ENCODE results near the gene UBD. TPM values are rescaled to one million over a fixed set of nuclear protein-coding genes. Genes with fewer than 3 reads are reported as not detected.

The UBD gene
- total RNA-seq, 4 donors from 2014 or later, result 0.31 to 0.47 (median 0.40) TPM; not detected in 1

- ATAC-seq, result no peak
- 70 to 100% methylated on average over 2 of the region's 6 CpGs for WGBS, 2 donors (ENCODE audit: low coverage in 1 of 2)
Observed at GRCh38 chr6:29509239-29509638, 50.3 kb downstream of the UBD start.

GRCh38 chr6:29507319-29507718 lies 52.2 kb downstream of the UBD start:
- no peak for ATAC-seq
- no peak overlapping the region for H3K4me3 ChIP-seq
- H3K9me3 ChIP-seq, result no peaks in the 10 kb centered on the region
- no peaks in the 10 kb centered on the region for H3K36me3 ChIP-seq
- WGBS, 2 donors (ENCODE audit: low coverage in 1 of 2), result 58 to 69% methylated on average over 3 of the region's 5 CpGs
- TF ChIP-seq POLR2AphosphoS5 (IDR thresholded peaks at IDR 0.05), result no peak
- no peak for TF ChIP-seq EP300 (IDR thresholded peaks at IDR 0.05)
- no peak for TF ChIP-seq CTCF (IDR thresholded peaks at IDR 0.05)
- TF ChIP-seq POLR2A (IDR thresholded peaks at IDR 0.05), result no peak
- H3K27ac ChIP-seq, result no peak overlapping the region
- no peaks in the 10 kb centered on the region for H3K4me1 ChIP-seq
- peaks cover 4% of the 10 kb centered on the region for H3K27me3 ChIP-seq

More at GRCh38 chr6:29509239-29509638, 50.3 kb downstream of the UBD start:
- H3K27me3 ChIP-seq, result no peaks in the 10 kb centered on the region
- no peak overlapping the region for H3K27ac ChIP-seq
- H3K36me3 ChIP-seq, result no peaks in the 10 kb centered on the region
- H3K4me3 ChIP-seq, result no peak overlapping the region
- no peak for TF ChIP-seq POLR2A (IDR thresholded peaks at IDR 0.05)
- TF ChIP-seq CTCF (IDR thresholded peaks at IDR 0.05), result no peak
- TF ChIP-seq EP300 (IDR thresholded peaks at IDR 0.05), result no peak
- TF ChIP-seq POLR2AphosphoS5 (IDR thresholded peaks at IDR 0.05), result no peak
- no peaks in the 10 kb centered on the region for H3K4me1 ChIP-seq
- H3K9me3 ChIP-seq, result no peaks in the 10 kb centered on the region

DNA sequence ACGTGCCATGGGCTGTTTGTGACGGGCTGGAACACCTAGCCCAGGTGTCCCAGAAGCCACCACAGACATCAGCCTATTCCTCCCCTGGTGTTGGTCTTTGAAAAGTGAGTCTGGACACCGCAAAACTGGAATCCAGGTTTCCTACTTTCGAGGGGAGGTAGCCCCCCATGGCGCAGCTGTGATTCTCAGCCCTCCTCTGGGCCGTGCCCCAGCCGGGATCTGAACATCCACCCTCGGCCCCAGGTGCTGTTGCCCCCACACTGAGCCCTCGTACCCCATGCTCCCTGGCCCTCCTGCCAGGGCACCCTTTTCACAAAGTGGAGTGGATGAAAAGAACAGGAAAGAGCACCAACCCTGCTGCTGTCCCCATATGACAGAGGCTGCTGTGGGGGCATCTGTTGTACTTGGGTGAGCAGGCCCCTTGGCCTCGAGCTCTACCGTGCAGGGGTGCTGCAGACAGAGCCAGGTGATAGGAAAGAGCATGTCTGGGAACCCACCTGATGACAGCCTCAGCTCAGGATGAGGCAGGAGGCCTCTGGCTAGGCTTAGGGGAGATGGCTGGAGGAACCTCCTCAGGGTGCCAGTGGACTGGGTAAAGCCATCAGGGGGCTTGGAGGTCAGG lies 53.0 kb downstream of the UBD start:
- no peaks in the 10 kb centered on the region for H3K36me3 ChIP-seq
- H3K27me3 ChIP-seq, result peaks cover 7% of the 10 kb centered on the region
- ATAC-seq, result no peak
- no peak overlapping the region for H3K4me3 ChIP-seq
- H3K4me1 ChIP-seq, result no peaks in the 10 kb centered on the region
- H3K27ac ChIP-seq, result no peak overlapping the region
- no CpG with 5 or more reads among the region's 11 CpGs for WGBS, 2 donors (ENCODE audit: low coverage in 1 of 2)
- H3K9me3 ChIP-seq, result no peaks in the 10 kb centered on the region
- TF ChIP-seq POLR2AphosphoS5 (IDR thresholded peaks at IDR 0.05) (no peak), CTCF (IDR thresholded peaks at IDR 0.05) (no peak), EP300 (IDR thresholded peaks at IDR 0.05) (no peak)

DNA sequence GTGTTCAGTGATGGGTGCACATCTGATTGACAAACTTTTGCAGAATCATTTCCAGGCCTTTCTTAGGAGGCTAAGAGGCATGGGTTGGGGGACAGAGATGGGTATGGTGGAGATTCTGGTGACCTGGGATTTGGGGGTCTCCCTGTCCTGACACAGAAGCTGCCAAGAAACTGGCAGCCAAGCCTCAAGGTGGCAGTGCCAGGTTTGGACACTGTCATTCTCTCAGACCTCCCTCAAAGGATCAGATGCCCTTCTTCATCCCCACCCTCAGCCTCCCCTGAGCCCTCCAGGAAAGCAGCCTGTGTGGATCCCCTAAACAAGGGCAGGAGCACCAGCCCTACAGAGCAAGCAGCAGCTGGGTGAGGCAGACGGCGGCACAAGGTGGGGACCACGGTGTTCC lies 53.7 kb downstream of the UBD start:
- Histone ChIP-seq H3K4me3 (no peak overlapping the region), H3K9me3 (no peaks in the 10 kb centered on the region), H3K4me1 (no peaks in the 10 kb centered on the region), H3K27me3 (peaks cover 14% of the 10 kb centered on the region), H3K27ac (no peak overlapping the region), H3K36me3 (no peaks in the 10 kb centered on the region)
- ATAC-seq, result no peak
- WGBS, 2 donors (ENCODE audit: low coverage in 1 of 2), result 100% methylated on average over 1 of the region's 3 CpGs; no CpG with 5 or more reads in 1 of the 2 donors
- TF ChIP-seq CTCF (IDR thresholded peaks at IDR 0.05), result no peak
- no peak for TF ChIP-seq EP300 (IDR thresholded peaks at IDR 0.05)
- TF ChIP-seq POLR2A (IDR thresholded peaks at IDR 0.05), result no peak
- no peak for TF ChIP-seq POLR2AphosphoS5 (IDR thresholded peaks at IDR 0.05)

Small RNA genes within 50 kb of the gene (small RNA-seq; reads per million reads assigned to genes)
- gene SNORD32B (0 to 0.49 (median 0.24) reads per million in 4 donors), gene TMEM183AP1 (0 reads per million in 4 donors)

Other genes starting within 250 kb of the UBD start
- not detected for gene OR5V1, start 190.9 kb downstream of the UBD start, total RNA-seq
- gene OR12D3, start 184.4 kb downstream of the UBD start, total RNA-seq, result not detected
- gene OR12D2, start 164.1 kb downstream of the UBD start, total RNA-seq, result not detected
- not detected for gene OR12D1, start 144.8 kb downstream of the UBD start, total RNA-seq
- gene OR10C1, start 120.4 kb downstream of the UBD start, total RNA-seq, result not detected
- gene OR11A1, start 102.7 kb downstream of the UBD start, total RNA-seq, result not detected
- not detected for gene OR2H1, start 102.6 kb downstream of the UBD start, total RNA-seq
- not detected for gene MAS1L, start 71.8 kb downstream of the UBD start, total RNA-seq
- gene OR2H2, start 25.4 kb upstream of the UBD start, total RNA-seq, result not detected
- 10 to 100 TPM; 17.8 to 90.1 (median 44.8) TPM for gene GABBR1, start 73.5 kb upstream of the UBD start, total RNA-seq
- not detected for gene MOG, start 97.4 kb upstream of the UBD start, total RNA-seq
- gene ZFP57, start 121.4 kb upstream of the UBD start, total RNA-seq, result 1 to 10 TPM in 2 of 4 donors, not detected in 2; 4.7 to 6.2 TPM
- 10 to 100 TPM; 39.2 to 73.0 (median 46.4) TPM for gene HLA-F, start 163.7 kb upstream of the UBD start, total RNA-seq